C4-2B (cell line): Measurements from ENCODE around the gene ERI2.

Experiments used
- ZFX ChIP-seq: fragments of 450-650 bp; IDR thresholded peaks from 2 replicates; pipeline ENCODE4 v1.6.1; 2017
- TF ChIP-seq, protein P1 (sequence below): fragments of 450-650 bp; conservative IDR thresholded peaks from 2 replicates; pipeline ENCODE4 v1.5.1; 2017; ENCODE audit warnings: mild to moderate bottlenecking

DNA sequence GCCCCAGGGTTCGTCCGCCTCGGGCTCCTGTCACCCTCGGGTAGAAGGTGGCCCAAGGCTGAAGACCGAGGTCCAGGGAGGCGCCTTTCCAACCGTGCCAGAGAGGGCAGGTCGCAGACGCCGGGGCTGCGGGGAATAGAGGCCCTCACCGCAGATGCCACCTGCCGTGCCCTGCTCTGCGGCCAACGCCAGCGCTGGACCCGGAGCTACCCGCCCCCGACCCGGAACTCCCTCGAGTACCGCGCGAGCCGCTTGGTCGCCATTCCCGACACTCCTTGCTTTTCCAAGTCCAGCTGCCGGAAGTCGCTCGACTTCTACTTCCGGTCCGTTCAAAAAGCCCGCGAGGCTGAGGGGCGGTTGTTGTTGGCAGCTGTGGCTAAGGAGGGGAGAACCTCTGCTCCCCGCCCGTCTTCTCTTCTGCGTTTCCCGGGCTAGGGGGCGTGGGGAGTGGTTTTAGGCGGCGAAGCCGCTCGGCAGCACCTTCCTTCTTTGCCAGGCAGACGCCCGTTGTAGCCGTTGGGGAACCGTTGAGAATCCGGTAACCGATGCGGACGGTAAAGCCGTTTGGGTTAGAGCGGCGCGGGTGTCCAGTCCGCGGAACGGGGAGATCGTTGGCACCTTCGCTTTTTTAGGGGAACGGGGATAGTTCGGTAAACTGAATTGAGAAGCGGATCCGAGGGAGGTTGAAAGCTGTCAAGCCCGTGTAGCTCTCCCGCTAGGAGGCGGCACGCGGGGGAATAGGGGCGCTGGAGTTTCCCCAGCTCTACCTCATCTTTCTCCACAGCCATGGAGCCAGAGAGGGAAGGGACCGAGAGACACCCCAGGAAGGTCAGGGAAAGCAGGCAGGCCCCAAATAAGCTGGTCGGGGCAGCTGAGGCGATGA lies at the start of gene ERI2, which contains the start of gene REXO5:
- TF ChIP-seq, protein P1, sequence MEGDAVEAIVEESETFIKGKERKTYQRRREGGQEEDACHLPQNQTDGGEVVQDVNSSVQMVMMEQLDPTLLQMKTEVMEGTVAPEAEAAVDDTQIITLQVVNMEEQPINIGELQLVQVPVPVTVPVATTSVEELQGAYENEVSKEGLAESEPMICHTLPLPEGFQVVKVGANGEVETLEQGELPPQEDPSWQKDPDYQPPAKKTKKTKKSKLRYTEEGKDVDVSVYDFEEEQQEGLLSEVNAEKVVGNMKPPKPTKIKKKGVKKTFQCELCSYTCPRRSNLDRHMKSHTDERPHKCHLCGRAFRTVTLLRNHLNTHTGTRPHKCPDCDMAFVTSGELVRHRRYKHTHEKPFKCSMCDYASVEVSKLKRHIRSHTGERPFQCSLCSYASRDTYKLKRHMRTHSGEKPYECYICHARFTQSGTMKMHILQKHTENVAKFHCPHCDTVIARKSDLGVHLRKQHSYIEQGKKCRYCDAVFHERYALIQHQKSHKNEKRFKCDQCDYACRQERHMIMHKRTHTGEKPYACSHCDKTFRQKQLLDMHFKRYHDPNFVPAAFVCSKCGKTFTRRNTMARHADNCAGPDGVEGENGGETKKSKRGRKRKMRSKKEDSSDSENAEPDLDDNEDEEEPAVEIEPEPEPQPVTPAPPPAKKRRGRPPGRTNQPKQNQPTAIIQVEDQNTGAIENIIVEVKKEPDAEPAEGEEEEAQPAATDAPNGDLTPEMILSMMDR = peak; percentile 58
- TF ChIP-seq ZFX = no peak; the same call in 1 of the 2 replicates
